GM10266 (cell line): ENCODE measurements around the gene APMAP.

Experiments used
- DNase-seq: peaks from one replicate; pipeline ENCODE4 v3.0.0; 2012; ENCODE audit errors: extremely low spot score
- TF ChIP-seq, protein P1 (sequence below): IDR thresholded peaks from 2 replicates; pipeline ENCODE4 v1.5.1; 2012; ENCODE audit warnings: mild to moderate bottlenecking, low read depth; ENCODE audit not compliant: control insufficient read depth, insufficient read depth; ENCODE audit errors: missing control alignments

The APMAP gene

DNA sequence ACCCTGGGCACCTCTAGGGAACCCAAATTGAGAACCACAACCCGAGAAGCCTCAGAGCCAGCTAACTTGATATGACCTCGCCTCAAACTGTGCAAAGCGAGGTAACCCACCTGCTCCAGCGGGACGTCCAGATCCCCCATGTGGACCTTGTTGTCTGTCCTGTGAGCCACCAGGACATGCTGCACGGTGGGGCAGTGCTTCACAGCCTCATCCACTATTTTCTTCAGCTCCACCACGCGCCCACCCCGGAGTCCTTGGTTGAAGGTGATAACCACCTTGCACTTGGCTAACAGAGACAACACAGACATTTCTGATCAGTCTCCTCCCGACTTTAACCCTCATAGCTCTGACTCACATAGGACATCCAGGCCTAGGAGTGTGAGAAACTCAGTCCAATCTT is 30.8 kb upstream of the APMAP start:
- TF ChIP-seq, protein P1, sequence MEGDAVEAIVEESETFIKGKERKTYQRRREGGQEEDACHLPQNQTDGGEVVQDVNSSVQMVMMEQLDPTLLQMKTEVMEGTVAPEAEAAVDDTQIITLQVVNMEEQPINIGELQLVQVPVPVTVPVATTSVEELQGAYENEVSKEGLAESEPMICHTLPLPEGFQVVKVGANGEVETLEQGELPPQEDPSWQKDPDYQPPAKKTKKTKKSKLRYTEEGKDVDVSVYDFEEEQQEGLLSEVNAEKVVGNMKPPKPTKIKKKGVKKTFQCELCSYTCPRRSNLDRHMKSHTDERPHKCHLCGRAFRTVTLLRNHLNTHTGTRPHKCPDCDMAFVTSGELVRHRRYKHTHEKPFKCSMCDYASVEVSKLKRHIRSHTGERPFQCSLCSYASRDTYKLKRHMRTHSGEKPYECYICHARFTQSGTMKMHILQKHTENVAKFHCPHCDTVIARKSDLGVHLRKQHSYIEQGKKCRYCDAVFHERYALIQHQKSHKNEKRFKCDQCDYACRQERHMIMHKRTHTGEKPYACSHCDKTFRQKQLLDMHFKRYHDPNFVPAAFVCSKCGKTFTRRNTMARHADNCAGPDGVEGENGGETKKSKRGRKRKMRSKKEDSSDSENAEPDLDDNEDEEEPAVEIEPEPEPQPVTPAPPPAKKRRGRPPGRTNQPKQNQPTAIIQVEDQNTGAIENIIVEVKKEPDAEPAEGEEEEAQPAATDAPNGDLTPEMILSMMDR, result no peak
- DNase-seq, result no peak

DNA sequence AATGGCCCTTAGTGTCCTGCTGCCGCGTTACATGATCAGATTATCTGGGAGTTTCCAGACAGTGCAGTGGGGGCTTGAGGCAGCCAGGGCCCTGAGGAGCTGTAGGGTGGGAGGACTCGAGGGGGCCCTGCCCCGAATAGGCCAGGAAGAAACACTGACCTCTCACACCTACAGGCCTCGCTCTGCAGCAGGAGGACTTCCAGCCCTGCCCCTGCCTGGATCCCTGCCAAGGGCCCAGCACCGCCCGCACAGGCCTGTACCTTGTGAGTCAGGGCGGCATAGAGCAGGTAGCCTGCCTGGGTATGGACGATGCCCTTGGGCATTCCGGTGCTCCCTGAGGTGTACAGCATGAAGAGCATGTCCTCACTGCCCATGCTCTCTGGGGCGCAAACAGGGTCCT is 30.1 kb upstream of the APMAP start:
- DNase-seq, result no peak
- TF ChIP-seq, protein P1, result no peak

DNA sequence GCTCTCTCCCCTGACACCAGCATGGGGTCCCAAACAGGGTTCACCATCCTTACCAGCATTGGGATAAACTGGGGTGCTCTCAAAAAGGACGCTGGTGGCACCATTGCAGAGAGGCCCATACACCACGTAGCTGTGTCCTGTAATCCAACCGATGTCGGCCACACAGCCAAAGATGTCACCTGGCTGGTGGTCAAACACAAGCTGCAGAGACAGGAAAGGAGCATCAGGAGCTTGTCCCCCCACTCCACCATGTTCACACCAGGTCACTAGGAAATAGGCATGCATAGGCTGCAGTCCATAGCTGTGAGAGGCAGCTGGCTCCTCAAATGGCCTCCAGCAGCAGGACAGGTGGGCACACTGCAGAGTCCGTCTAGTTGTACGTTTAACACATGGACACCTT is 28.8 kb upstream of the APMAP start:
- TF ChIP-seq, protein P1, result no peak
- DNase-seq, result no peak

DNA sequence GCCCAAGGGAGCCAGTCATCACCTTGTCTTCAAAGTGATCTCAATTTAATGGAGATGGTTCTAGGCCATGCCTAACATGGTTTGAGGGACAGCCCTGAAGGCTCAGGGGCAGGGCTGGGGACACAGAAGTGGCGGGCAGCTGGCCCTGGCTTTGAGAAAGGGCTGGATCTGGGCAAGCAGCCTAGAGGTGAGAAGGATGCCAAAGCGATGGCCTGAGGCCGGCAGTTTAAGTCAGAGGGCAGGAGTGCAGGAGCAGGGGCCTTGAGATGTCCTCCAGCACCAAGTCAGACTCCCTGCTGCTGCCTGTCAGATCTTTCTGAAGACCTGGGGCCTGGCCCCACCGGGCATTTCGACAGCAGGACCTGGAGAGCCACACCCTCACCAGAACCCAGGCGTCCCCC is 28.4 kb upstream of the APMAP start:
- TF ChIP-seq, protein P1, result no peak
- DNase-seq, result no peak

DNA sequence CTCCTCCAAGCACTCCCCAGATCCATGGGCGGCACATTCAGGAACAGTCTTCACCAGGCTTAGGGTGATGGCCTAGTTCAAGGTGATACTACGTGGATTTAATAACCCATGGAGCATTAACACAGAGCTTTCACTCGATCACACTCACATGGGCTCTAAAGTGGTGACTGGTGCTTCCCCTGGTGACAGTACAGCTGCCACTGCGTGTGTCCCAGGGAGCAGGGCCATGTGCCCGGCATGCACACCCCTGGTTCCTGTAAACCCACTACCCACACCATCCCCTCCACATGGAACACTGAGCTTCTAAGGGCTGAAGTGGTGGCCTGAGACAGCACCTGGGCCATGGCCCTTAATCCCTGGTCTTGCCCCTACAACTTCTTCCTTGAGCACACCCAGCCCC is 27.8 kb upstream of the APMAP start:
- DNase-seq, result no peak
- TF ChIP-seq, protein P1, result no peak

DNA sequence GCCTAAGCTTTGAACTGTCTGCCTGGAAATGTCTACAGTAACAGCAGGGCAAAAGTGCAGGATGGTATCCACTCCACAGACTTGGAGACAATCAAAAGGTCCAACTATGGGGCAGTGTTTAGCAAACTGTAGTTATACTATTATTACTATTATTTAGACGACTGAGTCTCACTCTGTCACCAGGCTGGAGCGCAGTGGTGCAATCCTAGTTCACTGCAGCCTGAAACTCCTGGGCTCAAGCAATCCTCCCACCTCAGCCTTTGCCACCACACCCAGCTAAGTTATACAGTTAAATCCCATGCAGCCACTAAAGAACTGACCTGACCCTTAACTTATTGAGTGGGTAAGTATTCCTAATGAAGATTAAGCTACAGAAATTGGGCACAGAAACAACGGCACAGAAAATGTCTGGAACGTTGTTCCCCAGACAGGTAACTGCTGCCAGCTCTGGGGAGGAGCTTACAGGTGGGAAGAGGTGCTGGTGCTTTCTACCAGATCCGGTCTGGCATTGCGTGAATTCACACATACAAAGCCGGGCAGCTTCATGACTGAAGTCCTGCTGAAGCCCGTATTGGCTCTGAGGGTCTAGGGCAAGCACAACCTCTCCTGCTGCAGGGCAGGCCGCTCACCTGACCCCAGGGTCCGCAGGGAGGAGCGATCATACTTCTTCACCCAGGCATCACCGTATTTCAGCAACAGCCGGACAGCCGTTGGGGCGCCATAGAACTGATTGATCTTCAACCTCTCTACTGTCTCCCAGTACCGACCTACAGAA is 27.0 kb upstream of the APMAP start:
- no peak for DNase-seq
- TF ChIP-seq, protein P1, result no peak

DNA sequence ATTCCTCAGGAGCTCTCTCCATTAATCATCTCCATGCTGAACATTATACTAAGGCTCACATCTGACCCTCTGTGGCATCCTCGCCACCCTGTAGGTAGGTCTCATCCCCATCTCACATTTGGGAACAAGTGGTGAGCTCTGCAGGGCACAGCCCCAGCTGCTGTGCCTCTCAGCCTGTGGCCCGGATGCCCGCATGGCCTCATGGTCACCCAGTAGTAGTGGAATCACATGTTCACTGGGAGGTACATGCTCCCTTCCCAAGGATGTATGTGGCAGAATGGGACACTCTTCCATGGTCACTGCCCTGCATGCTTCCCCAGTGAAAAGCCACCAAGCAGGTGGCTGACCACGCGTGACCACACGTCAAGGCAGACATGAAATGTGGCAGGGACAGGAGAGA is 26.3 kb upstream of the APMAP start:
- no peak for DNase-seq
- TF ChIP-seq, protein P1, result no peak
